ENCODE results near the gene ACAP1. TPM values are rescaled to one million over a fixed set of nuclear protein-coding genes. Genes with fewer than 3 reads are reported as not detected.

The ACAP1 gene
- total and polyA plus RNA-seq, 9 donors = 4.7 to 12.1 (median 7.3) TPM

GRCh38 chr17:7309628-7310027 is 26.7 kb upstream of the ACAP1 start:
- Histone ChIP-seq H3K4me3 (ENCODE audit: low read length) (no peak overlapping the region), H3K4me1 (ENCODE audit: control insufficient read depth, insufficient read depth, low read length) (peaks cover 36% of the 10 kb centered on the region), H3K27ac (ENCODE audit: low read length) (peak overlapping the region; percentile 98)

GRCh38 chr17:7311110-7311705 is 25.1 kb upstream of the ACAP1 start:
- Histone ChIP-seq H3K27ac (ENCODE audit: low read length) (no peak overlapping the region), H3K9me3 (replicated peaks; ENCODE audit: control insufficient read depth, low read depth, low read length) (no peaks in the 10 kb centered on the region), H3K27me3 (ENCODE audit: control insufficient read depth, insufficient read depth, low read length) (no peaks in the 10 kb centered on the region), H3K36me3 (ENCODE audit: control insufficient read depth, insufficient read depth, low read length) (peaks cover 55% of the 10 kb centered on the region), H3K4me1 (ENCODE audit: control insufficient read depth, insufficient read depth, low read length) (peaks cover 43% of the 10 kb centered on the region), H3K4me3 (ENCODE audit: low read length) (no peak overlapping the region)
- 82% methylated on average over 7 of the region's 7 CpGs for WGBS (ENCODE audit: insufficient coverage)
- DNase-seq = no peak

More at GRCh38 chr17:7309628-7310027, 26.7 kb upstream of the ACAP1 start:
- Histone ChIP-seq H3K27me3 (ENCODE audit: control insufficient read depth, insufficient read depth, low read length) (no peaks in the 10 kb centered on the region), H3K9me3 (replicated peaks; ENCODE audit: control insufficient read depth, low read depth, low read length) (no peaks in the 10 kb centered on the region), H3K36me3 (ENCODE audit: control insufficient read depth, insufficient read depth, low read length) (peaks cover 50% of the 10 kb centered on the region)
- DNase-seq = no peak
- 86% methylated on average over 12 of the region's 12 CpGs for WGBS (ENCODE audit: insufficient coverage)

GRCh38 chr17:7312432-7313087 is 23.8 kb upstream of the ACAP1 start:
- no peak for DNase-seq
- Histone ChIP-seq H3K36me3 (ENCODE audit: control insufficient read depth, insufficient read depth, low read length) (peaks cover 65% of the 10 kb centered on the region), H3K27me3 (ENCODE audit: control insufficient read depth, insufficient read depth, low read length) (no peaks in the 10 kb centered on the region), H3K9me3 (replicated peaks; ENCODE audit: control insufficient read depth, low read depth, low read length) (no peaks in the 10 kb centered on the region), H3K4me1 (ENCODE audit: control insufficient read depth, insufficient read depth, low read length) (peaks cover 42% of the 10 kb centered on the region), H3K27ac (ENCODE audit: low read length) (no peak overlapping the region), H3K4me3 (ENCODE audit: low read length) (no peak overlapping the region)
- WGBS (ENCODE audit: insufficient coverage) = 63% methylated on average over 1 of the region's 7 CpGs

GRCh38 chr17:7313088-7313889 is 23.0 kb upstream of the ACAP1 start:
- no peaks in the 10 kb centered on the region for H3K9me3 ChIP-seq (replicated peaks; ENCODE audit: control insufficient read depth, low read depth, low read length)
- H3K27ac ChIP-seq (ENCODE audit: low read length) = no peak overlapping the region
- no peaks in the 10 kb centered on the region for H3K27me3 ChIP-seq (ENCODE audit: control insufficient read depth, insufficient read depth, low read length)
- H3K4me3 ChIP-seq (ENCODE audit: low read length) = no peak overlapping the region
- H3K36me3 ChIP-seq (ENCODE audit: control insufficient read depth, insufficient read depth, low read length) = peaks cover 72% of the 10 kb centered on the region
- DNase-seq = no peak
- 86% methylated on average over 6 of the region's 7 CpGs for WGBS (ENCODE audit: insufficient coverage)
- peaks cover 42% of the 10 kb centered on the region for H3K4me1 ChIP-seq (ENCODE audit: control insufficient read depth, insufficient read depth, low read length)

GRCh38 chr17:7313890-7314718 is 22.2 kb upstream of the ACAP1 start:
- Histone ChIP-seq H3K4me3 (ENCODE audit: low read length) (peak overlapping the region; percentile 76), H3K27me3 (ENCODE audit: control insufficient read depth, insufficient read depth, low read length) (no peaks in the 10 kb centered on the region), H3K4me1 (ENCODE audit: control insufficient read depth, insufficient read depth, low read length) (peaks cover 34% of the 10 kb centered on the region), H3K9me3 (replicated peaks; ENCODE audit: control insufficient read depth, low read depth, low read length) (no peaks in the 10 kb centered on the region), H3K36me3 (ENCODE audit: control insufficient read depth, insufficient read depth, low read length) (peaks cover 80% of the 10 kb centered on the region), H3K27ac (ENCODE audit: low read length) (peak overlapping the region; percentile 75)
- 53% methylated on average over 4 of the region's 9 CpGs for WGBS (ENCODE audit: insufficient coverage)
- DNase-seq = no peak

GRCh38 chr17:7314719-7315569 is 21.4 kb upstream of the ACAP1 start, which contains the start of gene GPS2:
GPS2 (minus strand) TSS chr17:7315360; CDS start chr17:7315052, 308 bp downstream.
- Histone ChIP-seq H3K27me3 (ENCODE audit: control insufficient read depth, insufficient read depth, low read length) (no peaks in the 10 kb centered on the region), H3K27ac (ENCODE audit: low read length) (peak within 1 kb of the TSS; percentile 80), H3K4me1 (ENCODE audit: control insufficient read depth, insufficient read depth, low read length) (peaks cover 26% of the 10 kb centered on the region), H3K4me3 (ENCODE audit: low read length) (peak within 1 kb of the TSS; percentile 76), H3K9me3 (replicated peaks; ENCODE audit: control insufficient read depth, low read depth, low read length) (no peaks in the 10 kb centered on the region), H3K36me3 (ENCODE audit: control insufficient read depth, insufficient read depth, low read length) (peaks cover 75% of the 10 kb centered on the region)
- WGBS (ENCODE audit: insufficient coverage) = under 1% methylated on average over 92 of the region's 95 CpGs
- DNase-seq = peak; percentile 94

GRCh38 chr17:7315570-7316235 is 20.6 kb upstream of the ACAP1 start:
- Histone ChIP-seq H3K36me3 (ENCODE audit: control insufficient read depth, insufficient read depth, low read length) (peaks cover 75% of the 10 kb centered on the region), H3K27me3 (ENCODE audit: control insufficient read depth, insufficient read depth, low read length) (no peaks in the 10 kb centered on the region), H3K27ac (ENCODE audit: low read length) (peak overlapping the region; percentile 80), H3K4me3 (ENCODE audit: low read length) (peak overlapping the region; percentile 76), H3K4me1 (ENCODE audit: control insufficient read depth, insufficient read depth, low read length) (peaks cover 24% of the 10 kb centered on the region), H3K9me3 (replicated peaks; ENCODE audit: control insufficient read depth, low read depth, low read length) (no peaks in the 10 kb centered on the region)
- no peak for DNase-seq
- WGBS (ENCODE audit: insufficient coverage) = 79% methylated on average over 9 of the region's 30 CpGs

- no peak for DNase-seq
- Histone ChIP-seq H3K36me3 (ENCODE audit: control insufficient read depth, insufficient read depth, low read length) (peaks cover 76% of the 10 kb centered on the region), H3K4me3 (ENCODE audit: low read length) (no peak overlapping the region), H3K27me3 (ENCODE audit: control insufficient read depth, insufficient read depth, low read length) (no peaks in the 10 kb centered on the region), H3K27ac (ENCODE audit: low read length) (no peak overlapping the region), H3K9me3 (replicated peaks; ENCODE audit: control insufficient read depth, low read depth, low read length) (no peaks in the 10 kb centered on the region), H3K4me1 (ENCODE audit: control insufficient read depth, insufficient read depth, low read length) (peaks cover 24% of the 10 kb centered on the region)
- 92% methylated on average over 11 of the region's 16 CpGs for WGBS (ENCODE audit: insufficient coverage)
Observed at GRCh38 chr17:7317161-7317803, 19.0 kb upstream of the ACAP1 start.
